Small intestine (tissue), 7 donors: ENCODE data around the gene WDR90. TPM values are rescaled to one million over a fixed set of nuclear protein-coding genes. Genes with fewer than 3 reads are reported as not detected.
A peak's percentile ranks its signal among the peaks of the same experiment; 100 is the strongest.

Experiments used
- DNase-seq, 2 donors: peaks; one replicate each; pipeline versions ENCODE4 v3.0.0 to v3.0.0-alpha.2; 2013
- FAIRE-seq: peaks from 2 replicates; lab custom pipeline; 2012; peaks lifted over from hg19 to GRCh38; lab: Jason Lieb, UNC
- H3K27ac ChIP-seq, 3 donors: one replicate each; pipeline ENCODE4 v1.5.1; 2013; ENCODE audit warnings: low read length in 2 of 3, mild to moderate bottlenecking in 2 of 3, control low read depth in 1 of 3, inconsistent platforms in 1 of 3, low read depth in 1 of 3, moderate library complexity in 1 of 3
- H3K27me3 ChIP-seq, 3 donors: one replicate each; pipeline ENCODE4 v1.6.1; 2013; ENCODE audit warnings: low read length in 3 of 3, inconsistent platforms in 1 of 3; ENCODE audit not compliant: control insufficient read depth in 3 of 3, insufficient read depth in 3 of 3
- H3K36me3 ChIP-seq, 3 donors: one replicate each; pipeline ENCODE4 v1.6.1; 2013; ENCODE audit warnings: low read length in 3 of 3, inconsistent platforms in 1 of 3, low read depth in 1 of 3, mild to moderate bottlenecking in 1 of 3, moderate library complexity in 1 of 3; ENCODE audit not compliant: control insufficient read depth in 3 of 3, insufficient read depth in 2 of 3
- H3K4me1 ChIP-seq, 3 donors: one replicate each; pipeline ENCODE4 v1.6.1; 2013; ENCODE audit warnings: low read length in 2 of 3, inconsistent platforms in 1 of 3, low read depth in 1 of 3, mild to moderate bottlenecking in 1 of 3, moderate library complexity in 1 of 3; ENCODE audit not compliant: control insufficient read depth in 3 of 3, insufficient read depth in 2 of 3
- H3K4me3 ChIP-seq, 3 donors: one replicate each; pipeline ENCODE4 v1.5.1; 2013; ENCODE audit warnings: low read length in 3 of 3, control low read depth in 1 of 3, inconsistent platforms in 1 of 3, low read depth in 1 of 3, mild to moderate bottlenecking in 1 of 3, moderate library complexity in 1 of 3
- H3K9me3 ChIP-seq, 2 donors: one replicate each; pipeline ENCODE4 v1.6.1; 2013; ENCODE audit warnings: low read depth in 1 of 2, low read length in 1 of 2; ENCODE audit not compliant: control insufficient read depth in 2 of 2, insufficient read depth in 1 of 2
- WGBS, 3 donors: extraction: QIAGEN DNeasy Blood & Tissue Kit; methylation state at CpG; one replicate each; pipeline ENCODE4 v1.1.7; 2013; 5-methylcytosine and 5-hydroxymethylcytosine counted together
- polyA plus RNA-seq, 4 donors: library from polyadenylated mRNA; stranded (reverse) in 3 of 4; unstranded in 1 of 4; fragments of 200-250 nt in 3 of 4; fragments of 120-200 nt in 1 of 4; gene quantifications; one replicate each; pipeline versions ENCODE4 v1.2.1 to v1.2.3, GENCODE V29; 2013
- donor health status: healthy with polysubstance abuse.
- donor health status: control.
- donor health status: control.
- donor health status: Bipolar disorder and iron deficiency.
- donor health status: healthy.

Gene WDR90
- polyA plus RNA-seq, 4 donors: 15.7 to 36.5 (median 25.6) TPM

DNA sequence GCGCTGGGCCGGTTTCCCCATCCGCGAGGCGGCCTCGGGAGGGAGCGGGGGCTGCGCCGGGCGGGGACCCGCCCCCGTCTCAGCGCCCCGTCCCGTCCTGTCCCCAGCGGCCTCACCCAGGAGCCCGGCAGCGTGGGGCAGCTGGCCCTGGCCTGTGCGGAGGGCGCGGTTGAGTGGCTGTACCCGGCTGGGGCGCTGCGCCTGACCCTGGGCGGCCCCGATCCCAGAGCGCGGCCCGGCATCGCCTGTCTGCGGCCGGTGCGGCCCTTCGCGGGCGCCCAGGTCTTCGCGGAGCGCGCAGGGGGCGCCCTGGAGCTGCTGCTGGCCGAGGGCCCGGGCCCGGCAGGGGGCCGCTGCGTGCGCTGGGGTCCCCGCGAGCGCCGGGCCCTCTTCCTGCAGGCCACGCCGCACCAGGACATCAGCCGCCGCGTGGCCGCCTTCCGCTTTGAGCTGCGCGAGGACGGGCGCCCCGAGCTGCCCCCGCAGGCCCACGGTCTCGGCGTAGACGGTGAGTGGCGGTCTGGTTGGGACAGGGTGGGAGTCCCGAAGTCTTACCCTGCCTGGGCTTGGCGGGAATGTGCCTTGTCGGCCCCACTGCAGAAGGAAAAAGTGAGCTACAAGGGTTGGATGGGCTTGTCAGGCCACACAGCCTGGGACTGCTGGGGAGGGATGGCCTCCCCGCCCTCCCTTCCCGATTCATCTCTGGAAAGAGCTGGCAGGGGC lies 66.5 kb downstream of the WDR90 start:
- no peak for FAIRE-seq
- WGBS, 3 donors: 1 to 3% (median 2%) methylated on average over 31 to 74 of the region's 74 CpGs
- H3K27ac ChIP-seq: no peak overlapping the region

GRCh38 chr16:716200-716568 lies 67.0 kb downstream of the WDR90 start:
- no peak overlapping the region for H3K27ac ChIP-seq
- FAIRE-seq (no peak), DNase-seq (no peak)
- H3K4me1 ChIP-seq: peaks cover 9 to 39% (median 12%) of the 10 kb centered on the region in 3 donors
- H3K9me3 ChIP-seq: no peaks in the 10 kb centered on the region
- no peaks in the 10 kb centered on the region for H3K36me3 ChIP-seq
- H3K27me3 ChIP-seq: peaks cover 0 to 32% (median 3%) of the 10 kb centered on the region in 3 donors
- peak overlapping the region in 1 of 3 donors; percentile 13 for H3K4me3 ChIP-seq
- WGBS, 3 donors: 10 to 21% (median 19%) methylated on average over 8 to 12 of the region's 12 CpGs

More for the DNA sequence above, 66.5 kb downstream of the WDR90 start:
- Histone ChIP-seq H3K27me3 (peaks cover 2 to 37% (median 3%) of the 10 kb centered on the region in 3 donors), H3K9me3 (no peaks in the 10 kb centered on the region), H3K4me3 (peak overlapping the region; percentile 13 to 61 (median 51)), H3K4me1 (peaks cover 9 to 43% (median 12%) of the 10 kb centered on the region in 3 donors), H3K36me3 (no peaks in the 10 kb centered on the region)
- DNase-seq: no peak

DNA sequence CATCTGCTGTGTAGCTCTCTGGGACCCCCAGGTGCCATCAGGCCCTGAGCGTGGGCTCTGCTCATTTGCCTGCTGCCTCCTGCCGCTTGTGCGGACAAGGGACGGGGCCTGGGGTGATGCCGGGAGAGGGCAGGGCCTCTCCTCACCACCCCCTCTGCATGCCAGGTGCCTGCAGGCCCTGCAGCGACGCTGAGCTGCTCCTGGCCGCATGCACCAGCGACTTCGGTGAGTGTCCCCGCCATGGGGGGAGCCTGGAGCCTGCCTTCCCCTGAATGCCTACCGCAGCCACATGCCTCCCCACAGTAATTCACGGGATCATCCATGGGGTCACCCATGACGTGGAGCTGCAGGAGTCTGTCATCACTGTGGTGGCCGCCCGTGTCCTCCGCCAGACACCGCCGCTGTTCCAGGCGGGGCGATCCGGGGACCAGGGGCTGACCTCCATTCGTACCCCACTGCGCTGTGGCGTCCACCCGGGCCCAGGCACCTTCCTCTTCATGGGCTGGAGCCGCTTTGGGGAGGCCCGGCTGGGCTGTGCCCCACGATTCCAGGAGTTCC lies 67.7 kb downstream of the WDR90 start:
- no peak for DNase-seq
- Histone ChIP-seq H3K4me3 (no peak overlapping the region), H3K27ac (no peak overlapping the region), H3K27me3 (peaks cover 0 to 27% (median 3%) of the 10 kb centered on the region in 3 donors), H3K9me3 (peaks cover 3 to 4% of the 10 kb centered on the region in 2 donors), H3K36me3 (peaks cover 0 to 2% (median 0%) of the 10 kb centered on the region in 3 donors), H3K4me1 (peaks cover 9 to 36% (median 12%) of the 10 kb centered on the region in 3 donors)
- FAIRE-seq: no peak
- WGBS, 3 donors: 82 to 88% (median 84%) methylated on average over 26 to 29 of the region's 29 CpGs

Other genes with a start within 250 kb of the WDR90 start
- gene DECR2, start 247.5 kb upstream of the WDR90 start, polyA plus RNA-seq: 100 to 1,000 TPM in 2 of 4 donors, 10 to 100 TPM in 2; 46.7 to 154 (median 99.2) TPM
- gene RAB11FIP3, start 223.7 kb upstream of the WDR90 start, polyA plus RNA-seq: 100 to 1,000 TPM in 1 of 4 donors, 10 to 100 TPM in 3; 25.4 to 111 (median 37.2) TPM
- gene CAPN15, start 121.7 kb upstream of the WDR90 start, polyA plus RNA-seq: 100 to 1,000 TPM in 1 of 4 donors, 10 to 100 TPM in 3; 51.3 to 105 (median 70.2) TPM
- not detected for gene PRR35, start 89.0 kb upstream of the WDR90 start, polyA plus RNA-seq
- gene NHLRC4, start 82.4 kb upstream of the WDR90 start, polyA plus RNA-seq: 1 to 10 TPM in 1 of 4 donors, under 1 TPM in 2, not detected in 1; 0.45 to 2.2 (median 0.79) TPM
- gene PIGQ, start 79.4 kb upstream of the WDR90 start, polyA plus RNA-seq: 10 to 100 TPM; 21.3 to 43.5 (median 28.0) TPM
- 10 to 100 TPM; 28.9 to 49.0 (median 34.6) TPM for gene RAB40C, start 59.3 kb upstream of the WDR90 start, polyA plus RNA-seq
- 1 to 10 TPM in 3 of 4 donors, under 1 TPM in 1; 0.60 to 7.6 (median 3.6) TPM for gene WFIKKN1, start 18.4 kb upstream of the WDR90 start, polyA plus RNA-seq
- gene METTL26, start 13.1 kb upstream of the WDR90 start, polyA plus RNA-seq: 100 to 1,000 TPM in 3 of 4 donors, 10 to 100 TPM in 1; 54.4 to 135 (median 113) TPM
- gene MCRIP2, start 7.5 kb upstream of the WDR90 start, polyA plus RNA-seq: 100 to 1,000 TPM in 3 of 4 donors, 10 to 100 TPM in 1; 43.4 to 279 (median 166) TPM
- gene RHOT2, start 18.8 kb downstream of the WDR90 start, polyA plus RNA-seq: 100 to 1,000 TPM in 3 of 4 donors, 10 to 100 TPM in 1; 89.3 to 207 (median 159) TPM
- 1 to 10 TPM; 2.7 to 6.2 (median 4.7) TPM for gene RHBDL1, start 26.3 kb downstream of the WDR90 start, polyA plus RNA-seq
- gene STUB1, start 31.0 kb downstream of the WDR90 start, polyA plus RNA-seq: 100 to 1,000 TPM in 3 of 4 donors, 10 to 100 TPM in 1; 66.2 to 122 (median 118) TPM
- gene JMJD8, start 35.0 kb downstream of the WDR90 start, polyA plus RNA-seq: 10 to 100 TPM; 23.0 to 46.2 (median 31.9) TPM
- 10 to 100 TPM in 1 of 4 donors, 1 to 10 TPM in 3; 5.4 to 11.7 (median 9.3) TPM for gene WDR24, start 41.0 kb downstream of the WDR90 start, polyA plus RNA-seq
- 1 to 10 TPM in 3 of 4 donors, under 1 TPM in 1; 0.81 to 3.4 (median 1.2) TPM for gene FBXL16, start 56.4 kb downstream of the WDR90 start, polyA plus RNA-seq
- gene METRN, start 65.8 kb downstream of the WDR90 start, polyA plus RNA-seq: 10 to 100 TPM in 2 of 4 donors, 1 to 10 TPM in 2; 4.9 to 14.1 (median 9.3) TPM
- gene ANTKMT, start 71.8 kb downstream of the WDR90 start, polyA plus RNA-seq: 10 to 100 TPM; 23.0 to 55.5 (median 38.1) TPM
- gene CCDC78, start 77.1 kb downstream of the WDR90 start, polyA plus RNA-seq: 1 to 10 TPM in 1 of 4 donors, under 1 TPM in 2, not detected in 1; 0.72 to 1.6 (median 0.95) TPM
- 1 to 10 TPM; 1.4 to 4.8 (median 3.4) TPM for gene HAGHL, start 77.7 kb downstream of the WDR90 start, polyA plus RNA-seq
- 10 to 100 TPM; 32.5 to 68.0 (median 44.7) TPM for gene CIAO3, start 91.6 kb downstream of the WDR90 start, polyA plus RNA-seq
- gene MSLN, start 111.4 kb downstream of the WDR90 start, polyA plus RNA-seq: 10 to 100 TPM in 1 of 4 donors, 1 to 10 TPM in 3; 1.3 to 29.7 (median 4.5) TPM
- 10 to 100 TPM; 17.6 to 26.2 (median 21.6) TPM for gene RPUSD1, start 139.0 kb downstream of the WDR90 start, polyA plus RNA-seq
- 10 to 100 TPM in 2 of 4 donors, 1 to 10 TPM in 2; 5.6 to 24.6 (median 13.5) TPM for gene CHTF18, start 139.3 kb downstream of the WDR90 start, polyA plus RNA-seq
- 1 to 10 TPM in 2 of 4 donors, under 1 TPM in 2; 0.73 to 3.0 (median 1.9) TPM for gene GNG13, start 151.4 kb downstream of the WDR90 start, polyA plus RNA-seq